COLO668 (cell line): ENCODE results near the gene TMEM238L.

Experiments used
- DNase-seq: peaks from one replicate; lab custom pipeline; 2025; ENCODE audit not compliant: unreplicated experiment; lab: John Stamatoyannopoulos, UW

TMEM238L gene

DNA sequence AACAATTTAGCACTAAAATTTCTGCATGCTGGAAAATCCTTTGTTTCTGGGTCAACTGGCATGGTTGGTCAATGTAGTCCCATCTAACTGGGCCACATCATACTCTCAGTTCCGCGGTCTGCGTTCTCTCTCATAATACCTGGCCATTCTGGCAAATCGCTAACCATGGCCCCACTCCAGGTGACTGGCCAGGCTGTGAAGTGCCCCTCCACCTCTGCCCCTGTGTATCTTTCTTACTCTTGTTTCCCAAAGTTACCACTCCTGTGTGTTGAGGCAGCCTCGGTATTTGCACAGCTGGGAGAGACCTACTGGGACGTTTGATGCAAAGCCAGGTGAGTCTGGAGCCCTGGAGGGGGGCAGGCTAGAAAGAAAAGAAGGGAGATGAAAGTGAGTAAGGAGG lies 2.0 kb upstream of the TMEM238L start:
- DNase-seq = no peak

DNA sequence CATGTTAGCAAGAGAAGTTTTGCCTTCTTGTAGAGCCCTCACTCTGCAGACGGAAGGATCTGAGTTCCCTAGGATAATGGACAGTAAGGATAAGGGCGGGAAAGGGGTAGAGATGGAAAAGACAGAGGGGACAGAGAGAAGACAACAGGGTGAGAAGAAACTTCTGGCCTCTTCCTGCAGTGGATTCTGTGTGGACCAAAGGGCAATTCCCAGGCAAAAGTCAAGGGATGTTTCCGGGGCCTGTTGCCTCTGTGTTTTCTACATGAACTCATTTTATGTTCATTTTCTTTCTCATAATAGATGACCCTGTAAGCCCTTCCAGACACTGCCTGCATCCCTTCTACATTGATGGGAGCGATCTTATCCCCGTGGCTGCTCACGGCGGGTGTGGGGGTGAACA lies 647 bp upstream of the TMEM238L start:
- no peak for DNase-seq

DNA sequence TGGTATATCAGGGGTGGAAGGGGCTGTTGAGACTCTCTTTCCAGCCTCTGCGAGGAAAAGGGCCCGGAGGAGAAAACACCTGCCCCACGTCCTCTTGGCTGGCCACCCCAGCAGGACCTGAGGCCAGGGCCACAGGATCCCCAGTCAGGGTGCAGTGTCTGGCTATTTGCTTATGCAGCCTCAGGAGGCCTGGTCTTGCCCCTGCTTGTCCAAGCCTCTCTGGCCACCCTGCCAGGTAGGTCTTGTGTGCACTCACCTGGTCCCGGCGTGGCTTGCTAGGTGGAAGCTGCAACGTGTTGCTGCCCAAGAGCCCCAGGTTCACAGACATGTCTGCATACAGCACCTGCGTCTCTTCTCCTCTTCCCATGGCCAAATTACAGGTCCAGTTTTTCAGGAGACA lies 549 bp downstream of the TMEM238L start:
- DNase-seq = no peak

DNA sequence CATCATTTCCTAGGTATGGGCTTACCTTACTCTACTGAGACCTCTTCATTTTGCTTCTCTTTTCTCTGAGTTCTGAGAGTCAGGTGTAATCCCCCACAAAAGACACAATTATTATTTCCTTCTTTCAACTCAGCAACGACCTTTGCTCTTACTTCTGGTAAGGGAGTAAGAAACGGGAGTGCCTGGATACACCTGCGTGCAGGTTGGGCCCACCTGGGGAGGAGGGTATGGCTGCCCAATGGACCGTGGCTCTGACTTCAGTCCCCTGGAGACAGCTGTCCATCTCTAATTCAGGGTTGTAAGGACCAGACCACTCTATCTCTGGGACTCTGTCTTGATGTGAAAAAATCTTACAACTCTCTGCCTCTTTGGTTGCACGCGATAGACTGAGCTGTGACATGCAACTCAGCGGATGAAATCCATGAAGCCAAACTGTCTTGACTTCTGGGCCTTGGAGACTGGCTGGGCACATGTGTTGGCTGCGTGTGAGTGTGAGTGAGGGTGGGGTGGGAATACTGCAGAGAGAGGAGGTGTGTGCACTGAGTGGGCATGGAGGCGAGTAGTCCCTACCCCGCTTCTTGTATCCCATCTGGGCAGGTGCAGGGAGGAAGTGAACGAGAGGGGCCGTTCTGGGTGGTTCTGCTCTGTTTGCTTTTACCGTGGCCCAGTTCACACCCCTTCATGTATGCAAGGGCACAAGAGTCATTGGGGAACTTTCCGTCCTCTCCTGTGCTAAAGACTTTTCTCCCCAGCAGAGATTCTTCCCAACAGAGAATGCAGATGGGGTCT lies 1.2 kb downstream of the TMEM238L start:
- DNase-seq = no peak

DNA sequence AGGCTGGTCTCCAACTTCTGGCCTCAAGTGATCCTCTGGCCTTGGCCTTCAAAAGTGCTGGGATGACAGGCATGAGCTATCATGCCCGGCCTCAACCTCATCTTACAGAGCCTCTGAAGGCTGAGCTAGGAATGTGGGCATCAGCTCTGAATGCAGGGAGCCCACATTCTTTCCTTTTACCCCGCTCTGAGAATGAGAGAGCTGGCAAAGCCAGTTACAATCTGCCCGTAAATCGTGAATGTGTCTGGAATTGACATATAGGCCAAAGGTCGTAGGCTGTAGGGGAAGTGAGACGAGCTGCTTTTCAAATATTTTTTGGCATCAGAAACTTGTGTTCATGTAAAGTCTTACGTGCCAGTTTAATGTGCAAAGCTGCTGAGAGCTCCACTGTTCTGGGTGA lies 4.5 kb downstream of the TMEM238L start:
- DNase-seq = no peak

DNA sequence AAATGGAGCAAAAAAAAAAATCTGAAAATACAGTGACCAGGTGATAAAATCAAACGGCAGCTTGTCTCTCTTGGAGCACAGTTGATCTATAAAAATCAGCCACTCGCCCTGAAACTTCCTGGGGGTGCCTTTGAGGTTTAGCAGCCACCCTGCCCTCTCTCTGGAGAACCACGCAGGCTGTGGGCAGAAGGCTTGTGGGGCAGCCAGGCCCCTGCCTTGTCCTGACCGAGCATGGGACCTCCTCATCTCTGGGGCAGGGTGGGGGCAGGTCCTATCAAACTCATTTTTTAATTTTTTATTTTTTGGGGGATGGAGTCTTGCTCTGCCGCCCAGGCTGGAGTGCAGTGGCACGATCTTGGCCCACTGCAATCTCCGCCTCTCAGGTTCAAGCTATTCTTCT lies 5.0 kb downstream of the TMEM238L start:
- no peak for DNase-seq

DNA sequence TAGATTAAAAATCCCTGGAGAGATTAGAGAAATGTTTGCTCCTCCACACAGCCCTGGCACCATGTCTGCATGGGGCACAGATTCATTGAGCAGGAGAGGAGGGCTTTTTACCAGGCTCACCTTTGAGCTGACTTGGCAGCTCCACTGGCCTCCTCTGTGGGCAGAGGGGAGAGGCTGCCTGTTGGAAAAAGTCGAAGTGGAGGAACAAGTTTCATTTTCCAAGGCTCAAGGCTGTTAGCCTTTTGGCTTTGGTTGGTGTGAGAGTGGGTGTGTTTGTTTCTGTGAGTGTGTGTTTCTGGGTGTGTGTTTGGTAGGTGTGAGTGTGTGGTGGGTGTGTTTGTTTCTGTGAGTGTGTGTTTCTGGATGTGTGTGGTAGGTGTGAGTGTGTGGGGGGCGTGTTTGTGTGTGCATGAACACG lies 5.6 kb downstream of the TMEM238L start:
- no peak for DNase-seq

DNA sequence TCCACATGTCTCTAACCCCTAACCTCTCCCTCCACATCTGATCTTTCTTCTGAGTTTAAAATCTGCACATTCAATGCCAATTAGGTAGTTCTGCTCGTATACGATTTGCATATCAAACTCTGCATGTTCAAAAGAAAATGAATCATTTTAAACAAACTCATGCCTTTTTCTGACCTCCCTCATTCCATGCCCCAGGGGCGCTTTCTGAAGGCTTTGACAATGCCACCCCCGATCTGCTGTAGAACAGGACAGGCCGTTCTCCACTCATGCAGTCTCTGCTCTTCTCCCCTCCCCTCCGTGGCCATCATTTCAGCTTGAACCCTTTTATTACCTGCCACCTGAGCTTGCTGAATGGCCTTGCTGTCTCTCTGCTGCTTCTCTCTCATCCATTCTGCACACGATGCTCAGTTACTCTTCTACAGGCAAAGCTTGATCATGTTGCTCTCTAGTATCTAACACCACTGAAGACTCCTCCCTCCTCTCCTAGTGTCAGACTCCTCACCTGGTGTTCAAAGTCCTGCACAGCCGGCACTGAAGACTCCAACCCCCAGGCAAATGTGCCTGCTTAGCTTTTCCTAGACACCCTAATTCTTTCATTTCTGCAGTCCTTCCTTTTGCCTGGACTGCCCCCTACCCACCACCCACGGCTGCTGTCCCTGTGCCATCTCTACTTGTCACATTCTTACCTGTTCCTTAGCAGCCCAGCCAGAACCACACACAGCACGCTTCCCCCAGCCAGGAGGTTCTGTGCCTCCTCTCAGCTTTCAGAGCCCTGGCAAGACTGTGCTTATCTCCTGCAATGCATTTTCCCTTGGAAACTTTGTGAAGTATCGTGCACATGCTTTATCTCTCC lies 6.2 kb downstream of the TMEM238L start:
- no peak for DNase-seq

DNA sequence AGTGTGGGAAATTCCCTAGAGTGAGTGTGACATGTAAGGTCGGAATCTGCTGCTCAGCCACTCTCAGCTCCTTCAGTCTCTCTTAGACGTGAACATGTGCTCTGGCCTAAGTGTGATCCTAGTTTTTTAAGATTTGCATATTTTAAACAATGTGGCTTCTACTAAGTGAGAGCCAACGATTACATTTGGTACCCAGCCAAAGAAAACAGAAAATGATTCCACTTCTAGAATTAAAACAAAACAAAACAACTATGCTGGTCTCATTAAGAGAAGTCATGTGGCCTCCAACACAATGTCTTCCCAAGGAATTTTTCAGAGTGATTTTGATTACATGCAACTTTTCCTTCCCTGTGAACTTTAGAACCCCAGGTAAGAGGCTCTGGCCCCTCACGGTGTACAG lies 10.1 kb downstream of the TMEM238L start:
- no peak for DNase-seq

DNA sequence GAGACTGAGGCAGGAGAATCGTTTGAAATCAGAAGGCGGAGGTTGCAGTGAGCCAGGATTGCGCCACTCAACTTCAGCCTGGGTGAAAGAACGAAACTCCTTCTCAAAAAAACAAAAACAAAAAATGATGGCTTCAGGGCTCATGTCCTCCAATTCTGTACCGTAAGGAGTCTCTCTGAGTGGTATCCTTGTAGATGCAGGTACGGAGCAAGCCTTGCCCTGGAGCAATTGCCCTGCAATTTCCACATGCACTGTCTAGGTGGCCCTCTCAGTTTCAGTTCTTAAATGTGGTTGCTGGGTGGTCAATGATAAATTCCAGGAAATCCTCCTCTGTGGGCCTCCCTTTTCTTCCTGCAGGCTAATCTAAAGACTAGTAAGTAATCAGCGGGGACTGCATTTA lies 10.6 kb downstream of the TMEM238L start:
- no peak for DNase-seq

DNA sequence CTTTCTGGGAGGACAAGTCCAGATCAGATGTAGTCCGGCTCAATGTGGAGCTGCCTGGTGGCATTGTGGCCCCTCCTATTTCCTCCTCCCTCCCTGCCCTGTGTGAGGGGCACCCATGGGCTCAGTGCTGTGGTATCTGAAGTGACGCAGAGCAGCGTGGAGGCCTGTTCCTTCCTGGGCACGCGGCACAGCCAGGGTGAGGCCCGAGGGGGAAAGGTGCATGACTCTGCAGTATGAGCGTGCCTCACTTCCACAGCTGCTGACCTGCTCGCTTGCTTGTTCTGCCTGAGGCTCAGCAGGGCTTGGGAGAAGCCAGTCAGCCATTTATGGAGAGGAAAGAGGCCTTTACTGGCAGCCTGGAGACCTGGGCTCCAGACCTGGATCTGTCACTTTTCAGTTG lies 11.7 kb downstream of the TMEM238L start:
- DNase-seq = no peak

DNA sequence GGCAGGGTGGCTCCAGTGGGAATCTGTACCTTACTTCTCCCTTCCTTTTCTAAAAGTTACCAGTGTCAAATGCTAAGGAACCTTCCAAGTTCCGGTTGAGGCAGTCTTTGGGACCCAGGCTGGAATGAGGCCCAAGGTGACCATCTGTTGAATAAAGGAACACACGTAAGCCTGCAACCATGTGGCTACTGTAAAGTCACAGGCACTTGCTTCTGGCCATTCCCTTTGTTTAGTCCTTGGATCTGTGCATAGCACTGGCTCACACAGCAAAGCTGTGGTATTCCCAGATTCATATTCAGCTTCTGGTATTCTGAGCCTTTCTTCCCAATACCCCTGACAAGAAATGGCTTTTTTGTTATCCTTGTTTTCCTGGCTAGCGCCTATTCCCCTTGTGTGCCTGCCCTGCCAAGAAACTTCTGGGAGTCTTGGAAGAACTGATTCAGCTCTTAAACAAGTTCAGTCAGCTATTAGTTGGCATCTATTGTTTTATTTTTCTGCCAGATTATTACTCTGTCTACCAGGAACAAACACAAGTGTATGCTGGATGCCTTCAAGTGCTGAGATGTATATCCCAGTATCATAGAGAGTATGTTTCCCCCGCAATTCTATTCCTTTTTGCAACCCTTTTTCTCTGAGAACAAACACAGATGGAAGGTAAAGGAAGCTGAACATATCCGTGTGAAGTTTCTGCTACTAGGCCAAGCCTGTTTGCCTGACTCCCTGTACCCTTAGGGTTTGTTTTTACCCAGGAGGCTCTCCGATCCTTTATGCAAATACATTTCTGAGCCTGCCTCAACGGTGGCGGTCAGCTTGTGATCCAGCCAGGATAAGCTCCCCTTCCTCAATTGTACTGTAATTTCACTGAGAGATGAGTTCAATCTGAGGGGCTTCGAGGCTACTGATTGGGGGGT lies 13.2 kb downstream of the TMEM238L start:
- no peak for DNase-seq

DNA sequence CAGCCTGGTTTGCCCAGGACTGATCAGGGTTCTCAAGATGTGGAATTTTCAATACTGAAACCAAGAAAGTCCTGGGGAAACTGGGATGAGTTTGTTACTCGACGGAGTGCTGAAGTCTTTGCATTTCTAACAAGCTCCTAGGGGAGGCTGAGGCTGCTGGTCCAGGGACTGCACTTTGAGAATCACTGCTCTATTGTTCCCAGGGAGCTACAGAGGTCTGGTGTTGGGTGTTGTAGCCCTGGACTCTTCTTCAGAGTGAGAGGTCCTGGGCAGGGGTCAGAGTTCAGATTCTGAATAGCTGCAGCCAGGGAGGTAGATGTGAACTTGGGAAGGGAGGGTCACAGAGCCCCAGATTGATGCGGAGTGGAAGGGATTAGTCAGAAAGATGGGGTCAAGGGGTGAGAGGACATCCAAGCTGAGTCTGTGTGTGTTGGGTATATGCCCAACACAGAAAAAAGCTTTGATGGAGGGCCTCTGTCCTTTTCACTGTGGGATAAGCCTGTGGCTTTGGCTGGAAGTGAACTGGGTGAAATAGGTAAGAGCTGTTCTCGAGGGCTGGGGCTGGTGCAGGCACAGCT lies 14.1 kb downstream of the TMEM238L start:
- DNase-seq = no peak

DNA sequence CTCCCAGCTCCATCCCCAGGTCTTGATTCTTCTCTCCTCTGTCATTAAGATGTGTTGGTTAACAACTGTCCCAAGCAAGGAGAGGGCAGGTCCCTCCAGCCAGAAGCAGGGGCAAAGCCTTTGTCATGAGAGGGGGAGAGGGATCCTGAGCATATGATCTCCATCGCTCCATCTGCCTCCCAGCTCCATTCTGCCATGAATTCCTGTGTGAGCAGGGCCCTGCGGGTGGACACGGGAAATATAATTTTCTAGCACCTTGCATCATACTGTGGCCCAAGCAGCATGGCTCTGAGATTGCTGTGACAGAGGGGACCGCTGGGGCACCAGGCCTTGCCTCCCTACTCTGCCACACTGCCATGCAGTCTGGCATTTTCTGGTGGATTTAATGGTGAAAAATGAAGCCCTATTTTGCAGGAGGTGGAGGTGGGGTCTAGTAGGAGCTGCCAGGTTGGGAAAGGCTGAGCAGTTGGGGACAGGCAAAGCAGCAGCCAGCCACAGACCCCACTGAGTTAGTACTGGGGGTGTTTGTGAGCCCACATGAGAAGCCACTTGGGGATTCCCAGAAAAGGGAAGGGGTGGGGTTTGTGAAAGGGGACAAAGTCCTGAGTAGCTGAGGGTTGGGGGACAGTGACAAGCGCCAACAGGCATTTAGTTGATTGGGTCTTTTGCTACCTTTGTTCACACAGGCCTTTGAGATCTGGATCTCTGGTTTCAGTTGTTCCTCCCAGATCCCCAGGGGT lies 16.4 kb downstream of the TMEM238L start:
- DNase-seq = no peak

DNA sequence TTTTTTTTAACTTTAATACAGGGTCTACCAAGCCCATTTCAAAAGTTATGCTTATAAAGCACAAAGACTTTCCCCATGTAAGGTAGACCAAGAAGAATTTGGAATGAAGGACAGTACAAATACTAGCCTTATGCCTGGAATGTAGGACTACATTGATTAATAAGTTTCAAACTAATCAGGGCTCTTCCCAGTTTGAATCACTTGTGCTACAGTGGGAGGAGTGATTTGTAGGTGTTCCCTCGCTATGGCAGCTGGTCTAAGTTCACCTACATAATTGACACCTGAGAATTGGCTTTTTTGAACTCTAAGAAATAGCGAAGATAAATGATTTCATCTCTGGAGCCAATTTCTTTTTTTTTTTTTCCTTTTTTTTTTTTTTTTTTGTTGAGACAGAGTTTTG lies 18.6 kb downstream of the TMEM238L start:
- DNase-seq = no peak

DNA sequence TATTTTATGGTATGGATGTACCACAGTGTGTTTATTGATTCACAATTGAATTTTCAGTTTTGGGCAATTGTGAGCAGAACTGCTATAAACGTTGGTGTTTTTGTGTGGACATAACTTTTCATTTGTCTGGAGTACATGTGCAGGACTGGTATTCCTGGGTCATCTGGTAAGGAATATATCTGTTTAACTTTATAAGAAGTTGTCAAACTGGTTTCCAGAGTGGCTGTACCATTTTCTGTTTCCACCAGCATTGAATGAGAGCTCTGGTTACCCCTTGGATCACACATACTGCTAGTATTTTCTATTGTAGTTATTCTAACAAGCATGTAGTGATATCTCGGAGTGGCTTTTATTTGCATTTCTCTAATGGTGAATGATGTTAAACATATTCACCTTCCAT lies 24.3 kb downstream of the TMEM238L start:
- DNase-seq = no peak

DNA sequence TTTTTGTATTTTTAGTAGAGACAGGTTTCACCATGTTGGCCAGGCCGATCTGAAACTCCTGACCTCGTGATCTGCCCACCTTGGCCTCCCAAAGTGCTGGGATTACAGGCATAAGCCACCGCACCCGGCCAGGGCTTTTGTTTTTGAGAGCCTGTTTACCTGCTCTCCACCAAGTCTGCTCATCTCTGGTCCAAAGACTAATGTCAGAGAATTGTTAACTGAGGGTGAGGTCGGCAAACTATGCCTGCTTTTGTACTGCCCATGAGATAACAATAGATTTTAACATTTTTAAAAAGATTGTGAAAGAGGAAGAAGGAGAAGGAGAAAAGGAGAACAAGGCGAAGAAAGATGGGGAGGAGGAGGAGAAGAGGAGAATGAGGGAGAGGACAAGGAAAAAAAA lies 26.0 kb downstream of the TMEM238L start:
- no peak for DNase-seq

DNA sequence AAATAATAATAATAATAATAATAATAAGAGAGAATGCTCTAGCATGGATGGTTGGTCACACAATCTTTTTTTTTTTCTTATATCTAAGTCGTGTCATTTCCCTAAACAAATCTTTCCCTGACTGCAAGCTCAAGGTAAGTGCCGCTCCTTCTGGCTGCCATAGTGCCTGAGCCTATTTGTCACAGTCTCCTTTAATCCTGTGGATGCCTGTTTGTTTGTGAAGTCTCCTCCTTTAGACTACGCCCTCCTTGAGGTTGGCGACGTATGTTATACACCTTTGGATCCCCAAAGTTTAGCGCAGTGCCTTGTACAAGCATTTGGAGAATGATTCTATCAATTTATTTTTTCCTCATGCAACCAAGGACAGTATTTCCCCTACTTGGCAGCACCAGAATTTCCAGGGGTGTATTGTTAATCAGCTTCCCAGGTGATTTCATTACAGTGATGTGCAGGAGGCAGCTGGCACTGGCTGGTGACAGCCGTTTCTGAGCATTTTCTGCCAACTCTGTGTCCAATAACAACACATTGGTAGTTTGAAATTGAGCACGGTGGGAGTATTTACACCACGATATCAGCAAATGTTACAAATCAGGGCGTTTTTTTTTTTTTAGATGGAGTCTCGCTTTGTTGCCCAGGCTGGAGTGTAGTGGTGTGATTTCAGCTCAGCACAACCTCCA lies 26.6 kb downstream of the TMEM238L start:
- DNase-seq = no peak

DNA sequence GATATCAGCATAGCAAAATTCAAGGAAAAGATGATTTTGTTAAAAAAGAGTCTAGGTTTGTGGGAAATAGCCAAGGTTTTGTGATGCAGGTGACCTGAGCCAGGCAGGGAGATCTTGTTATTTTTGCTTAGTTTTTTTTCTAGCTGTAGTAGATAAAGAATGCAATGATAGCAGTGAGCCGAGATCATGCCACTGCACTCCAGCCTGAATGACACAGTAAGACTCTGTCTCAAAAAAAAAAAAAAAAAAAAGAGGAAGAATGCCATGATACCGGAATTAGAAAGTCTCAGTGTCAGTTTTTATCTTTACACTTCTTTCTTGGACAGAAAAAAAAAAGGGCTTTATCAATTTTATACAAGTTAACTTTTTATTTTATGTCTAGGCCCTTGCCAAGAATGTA lies 27.5 kb downstream of the TMEM238L start:
- no peak for DNase-seq
